ENCODE data around the gene UBAC2.

UBAC2 gene

DNA sequence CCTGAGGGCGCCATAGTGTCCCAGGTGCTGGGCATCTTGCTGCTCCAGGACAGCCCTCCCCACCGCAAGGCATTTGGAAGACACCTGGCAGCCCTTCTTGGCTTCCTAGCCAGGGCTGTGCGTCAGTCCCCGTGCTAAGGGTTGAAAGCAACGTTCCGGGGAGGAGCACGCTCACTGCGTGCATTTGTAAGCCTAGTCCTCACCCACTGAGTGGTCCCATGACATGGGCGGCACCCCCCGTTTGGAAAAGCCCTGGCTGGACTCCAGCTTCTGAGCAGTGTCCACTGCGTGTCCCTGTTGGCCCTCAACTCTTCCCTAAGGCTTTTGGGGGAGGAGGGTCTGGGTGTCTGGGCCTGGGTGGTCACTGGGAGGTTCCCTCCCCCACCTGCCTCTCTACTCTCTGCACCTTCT lies 182.9 kb downstream of the UBAC2 start:
- TF ChIP-seq, protein P1, sequence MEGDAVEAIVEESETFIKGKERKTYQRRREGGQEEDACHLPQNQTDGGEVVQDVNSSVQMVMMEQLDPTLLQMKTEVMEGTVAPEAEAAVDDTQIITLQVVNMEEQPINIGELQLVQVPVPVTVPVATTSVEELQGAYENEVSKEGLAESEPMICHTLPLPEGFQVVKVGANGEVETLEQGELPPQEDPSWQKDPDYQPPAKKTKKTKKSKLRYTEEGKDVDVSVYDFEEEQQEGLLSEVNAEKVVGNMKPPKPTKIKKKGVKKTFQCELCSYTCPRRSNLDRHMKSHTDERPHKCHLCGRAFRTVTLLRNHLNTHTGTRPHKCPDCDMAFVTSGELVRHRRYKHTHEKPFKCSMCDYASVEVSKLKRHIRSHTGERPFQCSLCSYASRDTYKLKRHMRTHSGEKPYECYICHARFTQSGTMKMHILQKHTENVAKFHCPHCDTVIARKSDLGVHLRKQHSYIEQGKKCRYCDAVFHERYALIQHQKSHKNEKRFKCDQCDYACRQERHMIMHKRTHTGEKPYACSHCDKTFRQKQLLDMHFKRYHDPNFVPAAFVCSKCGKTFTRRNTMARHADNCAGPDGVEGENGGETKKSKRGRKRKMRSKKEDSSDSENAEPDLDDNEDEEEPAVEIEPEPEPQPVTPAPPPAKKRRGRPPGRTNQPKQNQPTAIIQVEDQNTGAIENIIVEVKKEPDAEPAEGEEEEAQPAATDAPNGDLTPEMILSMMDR (IDR thresholded peaks at IDR 0.05; ENCODE audit: low read length, missing control alignments), result no peak
- DNase-seq (ENCODE audit: low read depth), result no peak

DNA sequence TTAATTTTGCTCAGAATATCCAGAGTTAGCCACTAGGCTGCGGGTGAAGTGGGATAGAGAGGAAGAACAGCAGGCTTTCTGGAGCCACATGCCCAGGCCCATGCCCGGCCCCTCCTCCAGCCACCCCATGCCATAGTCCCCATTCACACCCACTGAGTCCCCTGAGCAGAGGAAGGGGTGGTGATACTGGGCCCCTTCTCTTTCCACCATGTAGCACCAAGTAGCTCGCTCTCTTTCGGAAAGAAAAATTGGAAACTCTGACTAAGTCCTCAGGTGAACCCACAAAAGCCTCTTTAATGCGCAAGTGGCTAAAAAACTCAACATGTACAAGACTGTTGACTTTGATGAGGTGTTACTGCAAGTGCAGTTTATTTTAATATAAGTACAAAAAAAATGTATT lies 183.3 kb downstream of the UBAC2 start:
- no peak for DNase-seq (ENCODE audit: low read depth)
- TF ChIP-seq, protein P1 (IDR thresholded peaks at IDR 0.05; ENCODE audit: low read length, missing control alignments), result no peak

More for the DNA sequence above, 182.9 kb downstream of the UBAC2 start:
- H3K4me3 ChIP-seq (replicated peaks; ENCODE audit: low read depth, low read length), result no peak overlapping the region

DNA sequence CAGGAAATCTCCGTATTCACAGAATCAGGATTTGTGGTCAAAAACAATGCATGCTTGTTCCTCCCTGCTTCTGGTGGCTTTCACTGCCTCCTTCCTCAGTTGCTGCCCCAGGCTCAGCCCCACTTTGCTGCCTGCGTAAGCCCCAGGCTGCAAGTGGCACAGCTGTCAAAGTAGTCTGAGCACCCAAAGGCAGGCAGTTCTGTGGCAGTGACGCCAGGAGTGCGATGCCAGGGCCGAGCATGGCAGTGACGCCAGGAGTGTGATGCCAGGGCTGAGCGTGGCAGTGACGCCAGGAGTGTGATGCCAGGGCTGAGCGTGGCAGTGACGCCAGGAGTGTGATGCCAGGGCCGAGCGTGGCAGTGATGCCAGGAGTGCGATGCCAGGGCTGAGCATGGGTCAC lies 183.8 kb downstream of the UBAC2 start:
- TF ChIP-seq, protein P1 (IDR thresholded peaks at IDR 0.05; ENCODE audit: low read length, missing control alignments), result no peak
- DNase-seq (ENCODE audit: low read depth), result no peak
- H3K4me3 ChIP-seq (replicated peaks; ENCODE audit: low read depth, low read length), result no peak overlapping the region

More for the DNA sequence above, 183.3 kb downstream of the UBAC2 start:
- no peak overlapping the region for H3K4me3 ChIP-seq (replicated peaks; ENCODE audit: low read depth, low read length)

DNA sequence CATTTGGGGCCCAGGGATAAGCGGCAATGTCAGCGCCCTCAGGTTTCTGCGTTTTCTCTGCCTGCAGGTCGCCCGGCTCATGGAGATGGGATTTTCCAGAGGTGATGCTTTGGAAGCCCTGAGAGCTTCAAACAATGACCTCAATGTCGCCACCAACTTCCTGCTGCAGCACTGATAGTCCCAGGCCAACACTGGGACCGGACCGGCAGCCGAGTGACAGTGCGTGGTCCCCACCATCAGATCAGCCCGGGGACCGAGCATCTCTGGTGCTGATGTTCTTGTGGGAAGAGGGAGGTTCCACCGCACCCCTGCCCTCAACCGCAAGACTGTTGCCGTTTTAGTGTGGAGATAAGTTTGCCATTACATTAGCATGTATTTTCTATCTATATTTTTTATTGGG lies 184.5 kb downstream of the UBAC2 start:
- H3K4me3 ChIP-seq (replicated peaks; ENCODE audit: low read depth, low read length), result no peak overlapping the region
- TF ChIP-seq, protein P1 (IDR thresholded peaks at IDR 0.05; ENCODE audit: low read length, missing control alignments), result no peak
- no peak for DNase-seq (ENCODE audit: low read depth)

DNA sequence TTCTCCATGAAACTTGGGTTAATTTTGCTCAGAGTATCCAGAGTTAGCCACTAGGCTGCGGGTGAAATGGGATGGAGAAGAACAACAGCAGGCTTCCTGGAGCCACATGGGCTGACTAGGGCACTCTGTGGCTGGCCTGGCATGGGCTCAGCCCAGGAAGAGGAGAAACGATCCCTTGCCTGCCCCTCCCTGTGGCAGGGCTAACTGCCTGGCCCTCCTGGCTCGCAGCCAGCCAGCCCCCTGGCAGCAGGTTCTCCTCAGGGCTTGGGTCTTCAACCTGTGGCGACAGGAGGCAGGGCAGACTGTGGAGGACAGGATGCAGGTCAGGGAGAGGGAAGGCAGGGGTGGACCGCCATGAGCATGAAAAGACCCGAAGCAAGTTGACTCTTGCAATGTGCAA lies 185.3 kb downstream of the UBAC2 start:
- H3K4me3 ChIP-seq (replicated peaks; ENCODE audit: low read depth, low read length), result no peak overlapping the region
- DNase-seq (ENCODE audit: low read depth), result no peak
- TF ChIP-seq, protein P1 (IDR thresholded peaks at IDR 0.05; ENCODE audit: low read length, missing control alignments), result no peak

DNA sequence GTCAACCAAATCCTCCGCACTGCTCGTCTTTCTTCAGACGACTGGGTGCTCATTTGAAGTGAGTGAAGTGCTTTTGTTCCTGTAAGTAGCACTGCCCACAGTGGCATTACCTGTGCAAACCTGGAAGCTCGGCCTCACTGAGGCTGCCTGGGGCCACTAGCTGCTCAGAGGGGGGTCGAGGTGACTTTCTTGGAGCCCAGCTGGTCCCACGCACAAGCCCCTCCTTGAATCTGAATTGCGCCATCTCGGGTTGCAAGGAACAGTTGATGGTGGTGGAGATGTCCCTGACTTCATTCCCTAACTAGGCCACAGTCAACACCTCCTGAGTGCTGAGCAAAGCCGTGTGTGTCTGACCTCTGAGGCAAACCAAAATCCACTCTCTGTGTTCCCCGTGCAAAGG lies 185.8 kb downstream of the UBAC2 start:
- DNase-seq (ENCODE audit: low read depth), result no peak

More for the DNA sequence above, 185.8 kb downstream of the UBAC2 start:
- TF ChIP-seq, protein P1 (IDR thresholded peaks at IDR 0.05; ENCODE audit: low read length, missing control alignments), result no peak
- no peak overlapping the region for H3K4me3 ChIP-seq (replicated peaks; ENCODE audit: low read depth, low read length)
